Renal pelvis (tissue), 4 donors: ENCODE measurements around the gene DDIT4. TPM values are rescaled to one million over a fixed set of nuclear protein-coding genes. Genes with fewer than 3 reads are reported as not detected.
"Not testable (repeated sequence)": the region's sequence is repeated elsewhere in the genome, so short reads cannot be mapped to it uniquely, and the experiment has no call there.

Experiments
- DNase-seq: peaks from one replicate; pipeline ENCODE4 v3.0.0-alpha.2; 2013
- polyA plus RNA-seq, 3 donors: library from polyadenylated mRNA; unstranded; fragments of 120-200 nt; gene quantifications; one replicate each; pipeline ENCODE4 v1.2.1, GENCODE V29; 2013; ENCODE audit not compliant: insufficient read length in 3 of 3

Gene DDIT4
- polyA plus RNA-seq, 3 donors: 51.4 to 75.0 (median 66.2) TPM

DNA sequence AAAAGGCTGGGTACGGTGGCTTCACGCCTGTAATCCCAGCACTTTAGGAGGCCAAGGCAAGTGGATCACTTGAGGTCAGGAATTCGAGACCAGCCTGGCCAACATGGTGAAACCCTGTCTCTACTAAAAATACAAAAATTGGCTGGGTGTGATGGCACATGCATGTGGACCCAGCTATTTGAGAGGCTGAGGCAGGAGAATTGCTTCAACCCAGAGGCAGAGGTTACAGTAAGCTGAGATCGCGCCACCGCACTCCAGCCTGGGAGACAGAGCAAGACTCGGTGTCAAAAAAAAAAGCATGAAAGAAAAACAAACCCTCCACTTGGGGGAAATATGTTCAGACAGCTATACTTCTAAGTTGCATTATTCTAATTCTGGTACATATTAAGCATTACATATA is 5.9 kb downstream of the DDIT4 start:
- not testable (repeated sequence) for DNase-seq

DNA sequence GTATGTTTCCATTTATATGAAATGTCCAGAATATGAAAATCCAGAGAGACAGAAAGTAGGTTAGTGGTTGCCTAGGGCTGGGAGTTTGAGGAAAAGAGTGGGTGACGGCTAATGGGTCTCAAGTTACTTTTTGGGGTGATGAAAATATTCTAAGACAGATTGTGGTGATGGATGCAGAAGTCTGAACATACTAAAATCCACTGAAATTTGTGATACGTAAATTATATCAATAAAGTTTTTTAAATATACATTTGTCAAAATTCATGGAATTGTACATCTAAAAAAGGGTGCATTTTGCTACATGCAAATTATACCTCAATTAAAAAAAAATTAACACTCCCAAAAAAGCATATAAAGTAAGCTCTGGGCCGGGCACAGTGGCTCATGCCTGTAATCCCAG is 9.4 kb downstream of the DDIT4 start:
- DNase-seq: no peak

- DNase-seq: no peak
Measured at GRCh38 chr10:72285972-72286521, 12.3 kb downstream of the DDIT4 start.

- DNase-seq: no peak
Measured at GRCh38 chr10:72291019-72291532, 17.4 kb downstream of the DDIT4 start.

DNA sequence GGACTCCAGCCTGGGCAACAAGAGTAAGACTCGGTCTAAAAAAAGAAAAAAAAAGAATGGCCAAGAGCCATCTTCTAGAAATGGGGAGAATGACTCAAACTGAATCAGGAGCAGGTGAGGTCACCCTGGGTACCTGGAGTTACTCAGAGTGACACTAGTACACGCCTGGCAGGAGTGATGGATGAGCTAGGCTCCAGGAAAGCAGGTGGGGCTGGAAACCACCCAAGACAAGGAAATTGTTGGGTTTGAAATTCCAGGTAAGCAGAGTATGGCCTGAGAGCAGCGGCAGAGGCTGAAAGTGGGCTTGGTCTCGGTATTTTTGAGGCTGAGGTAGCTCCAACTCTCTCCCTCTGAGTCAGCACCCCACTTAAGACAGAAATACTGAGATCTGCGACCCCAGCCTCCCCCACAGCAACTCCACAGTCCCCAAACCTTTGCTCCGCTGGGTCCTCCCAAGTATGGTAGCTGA is 18.5 kb downstream of the DDIT4 start:
- DNase-seq: no peak

- no peak for DNase-seq
Measured at GRCh38 chr10:72295330-72295910, 21.7 kb downstream of the DDIT4 start.

GRCh38 chr10:72296829-72297280 is 23.1 kb downstream of the DDIT4 start:
- DNase-seq: not testable (repeated sequence)

- no peak for DNase-seq
Measured at GRCh38 chr10:72297281-72297804, 23.6 kb downstream of the DDIT4 start.

DNA sequence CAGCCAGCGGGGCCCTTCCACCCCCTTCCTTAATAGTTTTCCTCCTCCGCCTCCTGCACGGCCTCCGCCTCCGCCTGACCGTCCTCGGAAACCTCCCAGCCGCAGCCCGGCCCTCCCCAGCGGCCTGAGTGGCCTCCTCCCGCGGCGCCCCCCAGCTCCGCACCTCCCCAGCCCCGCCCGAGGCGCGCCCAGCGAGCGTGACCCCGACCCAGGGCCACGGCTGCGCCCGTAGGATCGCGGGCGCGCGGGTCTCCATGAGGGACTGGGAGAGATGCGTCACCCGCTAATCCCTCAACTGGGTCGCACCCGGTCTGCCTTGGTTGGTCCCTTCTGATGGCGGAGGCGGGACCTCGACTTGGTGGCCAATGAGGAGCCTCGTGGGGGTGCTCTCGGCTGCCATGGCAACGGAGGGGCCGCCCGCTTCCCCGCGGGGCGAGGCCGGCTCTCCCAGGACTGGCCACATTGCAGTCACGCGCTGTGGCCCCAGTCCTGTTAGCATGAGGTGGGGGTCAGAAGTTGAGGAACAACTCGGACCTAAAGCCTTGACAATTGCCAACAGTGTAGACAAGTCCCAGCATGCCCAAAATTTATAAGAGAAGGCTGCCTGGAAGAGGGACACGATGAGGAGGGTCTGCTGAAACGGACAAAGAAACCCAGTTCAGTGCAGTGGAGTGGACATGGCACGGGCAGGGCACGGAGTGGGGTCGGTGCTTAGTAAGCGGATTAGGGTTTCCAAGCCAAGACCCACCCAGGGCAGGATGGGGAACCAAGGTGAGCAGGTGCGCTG is 24.3 kb downstream of the DDIT4 start:
- peak; percentile 98 for DNase-seq

DNA sequence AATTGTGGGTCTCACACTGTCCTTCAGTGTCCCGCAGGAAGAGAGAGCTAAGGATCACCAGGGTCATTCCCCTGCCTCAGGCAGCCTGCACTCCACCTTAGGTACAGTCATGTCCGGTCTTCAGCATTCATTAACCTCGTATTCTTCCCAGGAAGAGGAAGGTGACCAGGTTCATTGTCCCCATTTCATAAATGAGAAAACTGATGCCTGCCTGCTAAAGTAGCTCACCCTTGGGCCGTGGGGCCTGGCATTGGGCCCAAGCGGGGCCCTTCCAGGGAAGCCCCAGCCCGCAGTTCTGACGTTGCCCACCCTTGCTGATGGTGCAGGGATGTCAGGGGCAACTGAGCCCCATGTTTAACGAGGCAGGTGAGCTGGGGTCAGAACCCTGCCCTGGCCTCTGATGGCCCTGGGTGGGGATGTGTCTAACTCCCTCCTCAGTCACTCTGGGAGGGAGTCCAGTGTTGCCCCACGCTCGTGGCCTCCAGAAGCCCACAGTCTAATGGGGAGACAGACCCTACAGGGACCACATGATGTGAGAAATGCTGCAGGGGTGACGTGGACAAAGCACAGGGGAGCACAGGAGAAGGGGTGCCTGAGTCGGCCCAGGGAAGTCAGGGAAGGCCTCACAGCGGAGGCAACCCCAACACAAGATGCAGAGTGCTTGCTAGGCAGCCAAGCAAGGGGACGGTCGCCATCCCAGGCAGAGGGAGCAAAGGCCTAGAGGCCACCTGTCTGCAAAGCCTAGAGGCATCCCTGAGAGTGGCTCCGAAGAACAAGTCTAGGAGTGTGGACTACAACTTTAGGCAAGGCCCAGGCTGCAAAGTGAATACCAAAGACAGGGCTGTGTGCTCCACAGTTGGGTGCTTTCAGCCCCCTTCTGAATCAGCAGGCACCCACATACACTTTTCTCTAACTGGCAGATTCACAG is 25.1 kb downstream of the DDIT4 start:
- no peak for DNase-seq

DNA sequence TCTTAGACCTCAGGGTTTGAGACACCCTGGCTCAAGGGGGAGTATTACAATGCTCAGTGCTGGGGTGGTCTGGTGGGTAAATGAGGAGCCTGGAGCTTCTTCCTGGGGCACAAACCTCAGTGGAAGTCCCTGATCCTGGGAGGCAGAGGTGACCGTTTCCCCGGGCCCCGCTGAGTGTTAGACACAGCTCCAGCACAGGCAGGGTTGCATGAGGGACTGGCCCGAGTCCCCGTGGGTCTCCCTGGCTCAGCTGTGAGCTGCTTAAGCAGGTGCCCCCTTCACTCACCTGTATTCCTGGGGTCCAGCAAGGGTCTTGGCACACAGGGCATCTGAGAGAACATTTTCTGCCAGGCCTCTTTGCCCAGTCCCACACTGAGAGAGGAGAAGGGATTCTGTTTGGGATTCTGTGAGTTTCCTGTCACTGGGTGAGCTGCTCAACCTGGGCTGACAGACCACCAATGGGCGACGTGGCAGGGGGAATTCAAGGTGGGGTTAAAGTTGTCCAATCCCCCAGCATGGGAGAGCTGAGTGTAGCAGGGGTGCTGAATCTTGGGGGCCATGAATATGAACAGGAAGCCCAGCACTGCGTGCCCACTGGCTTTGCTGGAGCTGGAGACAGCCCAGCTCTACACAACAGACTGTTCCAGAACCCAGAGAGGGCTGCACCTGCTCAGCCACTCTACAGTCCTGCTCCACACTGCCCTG is 29.9 kb downstream of the DDIT4 start:
- DNase-seq: no peak

DNA sequence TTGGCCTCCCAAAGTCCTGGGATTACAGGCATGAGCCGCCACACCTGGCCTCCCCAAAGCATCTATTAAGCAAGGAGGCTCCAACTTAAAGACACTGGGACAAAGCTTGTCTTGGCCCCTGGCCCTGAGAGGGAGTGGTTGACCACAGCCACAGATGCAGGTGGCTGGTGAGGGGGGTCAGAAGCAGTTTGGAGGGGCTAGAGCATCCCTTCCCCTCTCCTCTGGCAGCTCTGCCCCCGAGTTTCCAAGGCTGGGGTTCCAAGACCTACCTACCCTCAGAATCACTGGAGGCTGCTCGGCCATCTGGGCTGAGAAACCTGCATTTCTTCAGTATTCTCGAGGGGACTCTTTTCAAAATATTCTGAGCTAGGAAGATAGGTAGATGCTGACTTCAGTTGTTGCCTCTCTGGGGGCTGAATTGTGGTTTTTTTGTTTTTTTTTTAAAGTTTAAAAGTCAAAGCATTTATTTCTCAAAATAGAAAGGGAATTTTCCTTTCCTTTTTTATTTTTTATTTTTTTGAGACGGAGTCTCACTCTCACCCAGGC is 32.6 kb downstream of the DDIT4 start:
- no peak for DNase-seq

DNA sequence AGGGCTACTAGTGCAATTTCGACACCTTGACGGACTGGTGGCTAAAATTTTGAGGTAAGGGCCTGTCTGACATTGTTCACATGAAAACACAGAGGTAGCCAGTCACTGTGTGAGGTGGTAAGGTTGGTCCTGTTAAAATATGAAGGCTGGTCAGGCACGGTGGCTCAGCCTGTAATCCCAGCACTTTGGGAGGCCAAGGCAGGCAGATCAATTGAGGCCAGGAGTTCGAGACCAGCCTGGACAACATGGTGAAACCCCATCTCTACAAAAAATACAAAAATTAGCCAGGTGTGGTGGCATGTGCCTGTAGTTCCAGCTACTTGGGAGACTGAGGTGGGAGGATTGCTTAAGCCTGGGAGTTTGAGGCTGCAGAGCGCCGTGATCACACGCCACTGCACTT is 34.0 kb downstream of the DDIT4 start:
- not testable (repeated sequence) for DNase-seq

DNA sequence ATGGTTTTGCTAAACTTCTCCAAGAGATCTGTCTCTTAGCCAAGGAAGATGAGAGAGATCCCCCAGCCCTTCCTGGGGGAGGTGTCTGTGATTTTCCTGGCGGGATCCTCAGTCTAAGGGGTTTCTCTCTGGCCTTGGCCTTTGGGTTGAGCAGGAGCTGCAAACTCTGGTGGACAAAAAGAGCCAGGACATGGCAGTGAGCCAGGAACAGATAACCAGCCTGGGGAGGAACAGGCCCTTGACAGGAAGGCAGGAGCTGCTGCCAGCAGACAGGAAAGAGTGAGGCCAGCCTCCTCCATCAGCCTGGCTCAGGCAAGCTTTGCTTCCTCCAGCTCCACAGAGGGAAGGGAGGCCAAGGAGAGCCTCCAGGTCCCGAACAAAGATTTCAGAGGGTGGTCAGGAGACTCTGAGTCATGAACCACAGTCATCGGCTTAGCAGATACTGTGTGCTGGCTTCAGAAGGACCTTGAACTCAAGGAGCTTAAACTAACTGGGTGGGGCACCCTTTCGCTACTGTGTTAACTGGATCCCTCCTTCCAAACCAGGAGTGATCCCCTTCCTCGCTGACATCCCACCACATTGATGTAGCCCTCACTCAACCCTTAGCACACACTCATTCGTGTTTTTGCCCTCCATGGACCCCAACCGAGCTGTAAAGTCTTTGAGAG is 34.7 kb downstream of the DDIT4 start:
- no peak for DNase-seq

GRCh38 chr10:72309290-72310240 is 35.8 kb downstream of the DDIT4 start:
- no peak for DNase-seq

GRCh38 chr10:72310241-72310633 is 36.5 kb downstream of the DDIT4 start:
- DNase-seq: no peak

DNA sequence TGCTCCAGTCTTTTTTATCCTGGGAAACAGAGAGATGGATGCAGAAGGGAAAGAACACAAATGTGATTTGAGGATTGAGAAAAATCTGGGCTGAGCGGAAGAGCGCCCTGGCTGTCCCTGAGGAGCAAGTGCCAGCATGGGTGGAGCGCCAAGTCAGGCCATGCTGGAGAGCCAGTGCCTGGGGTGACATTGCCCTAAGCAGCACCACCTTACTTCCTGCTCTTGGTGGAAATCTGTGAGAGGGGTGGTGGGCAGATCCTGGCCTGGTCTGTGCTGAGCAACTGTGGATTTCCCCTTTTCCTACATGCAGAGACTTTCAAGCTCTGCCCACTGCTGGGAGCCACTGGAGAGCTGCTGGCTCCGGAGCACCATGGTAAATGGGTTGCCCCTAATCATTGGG is 36.9 kb downstream of the DDIT4 start:
- DNase-seq: no peak

GRCh38 chr10:72311667-72312066 is 37.9 kb downstream of the DDIT4 start:
- no peak for DNase-seq

GRCh38 chr10:72312865-72313391 is 39.2 kb downstream of the DDIT4 start:
- no peak for DNase-seq
